Measurements from ENCODE around the gene TP53AIP1.

TP53AIP1 gene

DNA sequence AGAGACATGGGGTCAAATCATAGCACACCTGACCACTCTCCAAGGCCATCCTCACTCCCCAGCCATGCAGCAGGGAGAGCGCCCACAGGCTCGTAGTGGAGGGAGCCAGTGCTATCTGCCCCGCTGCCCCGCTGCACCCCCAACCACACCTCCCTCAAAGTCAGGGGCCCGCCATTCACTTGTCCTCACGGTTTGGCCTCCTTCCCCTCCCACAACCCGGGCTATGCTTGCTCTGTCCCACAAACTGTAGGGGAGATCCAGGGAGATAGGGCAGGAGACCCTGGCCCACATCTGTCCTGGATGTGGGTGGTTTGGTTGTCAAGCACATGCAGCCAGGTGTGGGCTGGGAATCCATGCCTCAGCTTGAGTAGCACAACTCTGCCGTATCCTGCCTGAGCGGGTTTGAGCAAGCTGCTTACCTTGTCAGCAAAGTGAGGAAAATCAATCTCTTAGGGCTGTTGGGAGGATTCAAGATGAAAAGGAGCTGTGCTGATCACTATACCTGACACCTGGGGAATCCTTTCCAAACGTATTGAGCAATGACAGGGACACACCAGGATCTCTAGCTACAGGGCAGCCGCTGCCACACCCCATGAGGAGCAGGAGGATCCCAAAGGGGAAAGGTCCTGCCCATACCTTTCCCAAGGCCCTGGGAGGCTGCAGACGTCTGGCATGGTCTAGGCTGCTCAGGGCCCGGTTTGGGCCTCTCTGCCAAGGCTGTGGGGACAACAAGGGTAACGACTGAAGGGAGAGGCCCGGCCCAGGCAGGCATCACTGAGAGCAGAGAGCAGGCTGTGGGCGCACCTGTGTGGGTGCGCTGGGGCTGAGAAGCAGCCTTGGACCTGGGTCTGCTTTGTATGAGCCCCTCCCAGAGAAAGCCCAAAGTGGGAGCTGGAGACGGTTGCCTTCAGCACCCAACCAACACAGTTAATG lies 28.2 kb downstream of the TP53AIP1 start:
- H3K27me3 Mint-ChIP-seq, result no peaks in the 10 kb centered on the region
- no peaks in the 10 kb centered on the region for H3K36me3 Mint-ChIP-seq (ENCODE audit: low read depth)
- H3K4me1 Mint-ChIP-seq (ENCODE audit: low read depth), result peaks cover 20% of the 10 kb centered on the region
- H3K4me3 Mint-ChIP-seq, result no peak overlapping the region
- peak overlapping the region; percentile 16 for H3K27ac Mint-ChIP-seq
- intact Hi-C loops (cut with micrococcal nuclease), result no loop called here
- peaks cover 11% of the 10 kb centered on the region for H3K9me3 Mint-ChIP-seq

DNA sequence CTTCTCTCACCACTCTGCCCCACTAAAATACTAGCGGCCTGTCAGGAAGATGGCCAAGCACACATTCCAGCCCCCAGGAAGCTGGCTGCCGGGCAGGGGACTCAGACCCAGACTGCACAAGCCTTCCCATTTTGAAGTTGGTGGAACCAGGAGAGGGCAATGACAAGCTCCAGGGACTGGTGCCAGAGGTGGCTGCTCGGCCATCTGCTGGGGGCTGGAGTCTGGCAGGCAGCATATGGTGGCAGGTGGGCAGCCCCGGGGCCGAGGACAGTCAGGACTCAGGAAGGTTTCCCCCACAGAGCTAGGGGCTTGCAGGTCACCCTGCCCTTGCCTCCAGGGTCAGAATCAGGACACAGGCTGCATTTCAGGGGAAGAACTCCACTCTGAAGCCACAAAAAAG lies 28.9 kb downstream of the TP53AIP1 start:
- H3K36me3 Mint-ChIP-seq (ENCODE audit: low read depth), result no peaks in the 10 kb centered on the region

DNA sequence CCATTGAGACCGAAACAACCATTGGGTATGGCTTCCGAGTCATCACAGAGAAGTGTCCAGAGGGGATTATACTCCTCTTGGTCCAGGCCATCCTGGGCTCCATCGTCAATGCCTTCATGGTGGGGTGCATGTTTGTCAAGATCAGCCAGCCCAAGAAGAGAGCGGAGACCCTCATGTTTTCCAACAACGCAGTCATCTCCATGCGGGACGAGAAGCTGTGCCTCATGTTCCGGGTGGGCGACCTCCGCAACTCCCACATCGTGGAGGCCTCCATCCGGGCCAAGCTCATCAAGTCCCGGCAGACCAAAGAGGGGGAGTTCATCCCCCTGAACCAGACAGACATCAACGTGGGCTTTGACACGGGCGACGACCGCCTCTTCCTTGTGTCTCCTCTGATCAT lies 31.0 kb downstream of the TP53AIP1 start:
- Mint-ChIP-seq H3K27ac (peak overlapping the region; percentile 13), H3K36me3 (ENCODE audit: low read depth) (no peaks in the 10 kb centered on the region), H3K4me1 (ENCODE audit: low read depth) (peaks cover 35% of the 10 kb centered on the region), H3K27me3 (peaks cover 3% of the 10 kb centered on the region), H3K9me3 (peaks cover 11% of the 10 kb centered on the region), H3K4me3 (no peak overlapping the region)
- intact Hi-C loops (cut with micrococcal nuclease), result no loop called here

More for the DNA sequence above, 28.9 kb downstream of the TP53AIP1 start:
- intact Hi-C loops (cut with micrococcal nuclease), result no loop called here
- H3K4me3 Mint-ChIP-seq, result no peak overlapping the region
- H3K4me1 Mint-ChIP-seq (ENCODE audit: low read depth), result peaks cover 20% of the 10 kb centered on the region
- peak overlapping the region; percentile 16 for H3K27ac Mint-ChIP-seq
- H3K9me3 Mint-ChIP-seq, result peaks cover 11% of the 10 kb centered on the region
- H3K27me3 Mint-ChIP-seq, result peaks cover 3% of the 10 kb centered on the region

DNA sequence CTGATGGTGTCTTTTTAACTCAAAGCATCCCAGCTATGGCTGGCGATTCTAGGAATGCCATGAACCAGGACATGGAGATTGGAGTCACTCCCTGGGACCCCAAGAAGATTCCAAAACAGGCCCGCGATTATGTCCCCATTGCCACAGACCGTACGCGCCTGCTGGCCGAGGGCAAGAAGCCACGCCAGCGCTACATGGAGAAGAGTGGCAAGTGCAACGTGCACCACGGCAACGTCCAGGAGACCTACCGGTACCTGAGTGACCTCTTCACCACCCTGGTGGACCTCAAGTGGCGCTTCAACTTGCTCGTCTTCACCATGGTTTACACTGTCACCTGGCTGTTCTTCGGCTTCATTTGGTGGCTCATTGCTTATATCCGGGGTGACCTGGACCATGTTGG lies 31.4 kb downstream of the TP53AIP1 start:
- H3K4me3 Mint-ChIP-seq, result no peak overlapping the region
- peaks cover 3% of the 10 kb centered on the region for H3K27me3 Mint-ChIP-seq
- H3K36me3 Mint-ChIP-seq (ENCODE audit: low read depth), result no peaks in the 10 kb centered on the region
- peaks cover 10% of the 10 kb centered on the region for H3K9me3 Mint-ChIP-seq
- peaks cover 36% of the 10 kb centered on the region for H3K4me1 Mint-ChIP-seq (ENCODE audit: low read depth)
- intact Hi-C loops (cut with micrococcal nuclease), result no loop called here
- no peak overlapping the region for H3K27ac Mint-ChIP-seq

DNA sequence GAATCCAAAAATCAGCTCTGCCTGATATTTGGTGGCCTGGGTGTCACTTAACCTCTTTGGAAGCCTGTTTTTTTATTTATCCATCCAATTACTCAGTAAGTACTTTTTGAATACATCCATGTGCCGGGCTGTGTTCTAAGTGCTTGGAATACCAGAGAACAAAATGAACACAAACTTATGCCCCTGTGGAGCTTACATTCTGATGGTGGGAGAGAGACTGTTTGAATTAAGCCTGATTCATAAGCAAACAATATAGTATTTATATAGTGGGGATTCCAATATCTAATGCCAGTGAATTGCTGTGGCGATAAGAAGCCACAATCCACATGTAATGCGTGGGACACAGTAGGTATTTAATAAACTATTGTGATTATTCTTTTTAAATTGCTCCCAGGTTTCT lies 32.1 kb downstream of the TP53AIP1 start:
- H3K27me3 Mint-ChIP-seq, result peaks cover 3% of the 10 kb centered on the region
- H3K36me3 Mint-ChIP-seq (ENCODE audit: low read depth), result no peaks in the 10 kb centered on the region
- intact Hi-C loops (cut with micrococcal nuclease), result no loop called here
- H3K27ac Mint-ChIP-seq, result no peak overlapping the region
- H3K9me3 Mint-ChIP-seq, result peaks cover 4% of the 10 kb centered on the region
- H3K4me1 Mint-ChIP-seq (ENCODE audit: low read depth), result peaks cover 39% of the 10 kb centered on the region
- H3K4me3 Mint-ChIP-seq, result no peak overlapping the region

DNA sequence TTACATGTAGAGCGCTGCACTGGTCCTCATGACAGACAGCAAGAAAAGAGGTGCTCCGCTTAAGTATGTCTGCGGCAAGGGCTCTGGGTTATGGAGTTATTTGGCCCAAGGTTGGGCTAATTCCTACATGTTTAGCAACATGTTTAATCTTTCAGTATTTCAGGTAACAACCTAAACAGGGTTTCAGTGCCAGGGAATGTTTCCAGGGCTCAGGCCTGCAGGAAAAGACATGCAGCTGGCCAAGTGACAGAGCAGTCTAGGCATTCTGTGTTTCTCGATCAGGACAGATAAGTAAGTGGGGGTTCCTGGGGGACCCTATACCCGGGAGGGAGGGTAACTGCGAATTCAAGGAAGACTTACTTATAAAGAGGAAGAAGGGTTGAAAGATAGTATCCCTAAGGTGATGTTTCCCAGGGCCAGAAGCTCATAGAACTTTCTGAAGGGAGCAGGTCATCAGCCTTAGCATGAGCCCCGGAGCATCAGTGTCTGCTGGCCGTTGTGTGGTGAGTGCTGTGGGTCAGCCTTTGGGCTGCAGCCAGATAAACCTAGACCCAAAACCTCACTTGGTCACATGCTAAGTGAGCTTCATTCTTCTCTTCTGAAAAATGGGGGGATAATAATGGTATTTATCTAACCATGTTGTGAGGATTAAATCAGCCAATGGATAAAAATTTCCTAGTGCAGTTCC lies 33.1 kb downstream of the TP53AIP1 start:
- Mint-ChIP-seq H3K36me3 (ENCODE audit: low read depth) (no peaks in the 10 kb centered on the region), H3K4me1 (ENCODE audit: low read depth) (peaks cover 45% of the 10 kb centered on the region), H3K27ac (peak overlapping the region; percentile 72), H3K27me3 (peaks cover 3% of the 10 kb centered on the region), H3K4me3 (no peak overlapping the region), H3K9me3 (no peaks in the 10 kb centered on the region)
- intact Hi-C loops (cut with micrococcal nuclease), result no loop called here

DNA sequence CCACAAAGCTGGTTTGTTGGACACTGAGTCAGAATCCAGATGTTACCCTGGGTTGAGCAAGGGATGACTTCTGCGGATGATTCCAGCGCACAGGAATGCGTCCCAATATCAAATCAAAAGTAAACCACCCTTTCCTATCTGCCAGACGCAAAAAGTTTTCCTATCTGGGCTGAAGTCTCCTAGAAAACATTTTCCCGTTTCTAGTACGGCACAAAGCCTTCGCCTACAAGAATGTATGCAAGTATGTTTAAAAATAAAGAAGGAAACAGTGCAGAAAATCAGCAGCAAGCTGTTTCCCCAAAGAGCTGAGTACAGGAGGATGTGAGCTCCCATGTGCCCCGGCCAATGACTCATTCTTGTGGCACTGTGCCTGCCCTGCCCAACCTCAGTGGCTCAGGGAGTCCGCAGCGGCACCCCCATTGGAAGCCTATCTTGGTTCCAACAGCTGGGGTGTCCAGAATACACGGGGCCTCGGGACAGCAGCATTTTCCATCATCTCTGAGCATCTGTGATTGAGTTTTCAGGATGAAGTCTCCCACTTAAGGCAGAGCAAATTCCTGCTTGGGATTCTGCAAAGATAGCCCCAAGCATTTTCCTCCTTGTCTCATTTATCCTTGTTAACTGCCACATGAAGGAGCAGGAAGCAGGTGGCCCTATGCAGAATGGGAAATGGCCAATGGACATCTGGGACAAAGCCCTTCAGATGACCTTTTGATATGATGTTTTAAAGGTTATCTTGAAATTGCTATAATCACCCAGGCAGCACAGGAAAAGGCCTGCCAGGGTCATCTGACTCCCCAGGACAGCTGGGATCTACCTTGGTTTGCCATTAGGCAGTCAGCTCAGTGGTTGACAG lies 34.1 kb downstream of the TP53AIP1 start:
- no peaks in the 10 kb centered on the region for H3K36me3 Mint-ChIP-seq (ENCODE audit: low read depth)
- H3K4me3 Mint-ChIP-seq, result peak overlapping the region; percentile 23
- H3K9me3 Mint-ChIP-seq, result no peaks in the 10 kb centered on the region
- intact Hi-C loops (cut with micrococcal nuclease), result no loop called here
- H3K27me3 Mint-ChIP-seq, result peaks cover 9% of the 10 kb centered on the region
- H3K27ac Mint-ChIP-seq, result peak overlapping the region; percentile 72
- peaks cover 55% of the 10 kb centered on the region for H3K4me1 Mint-ChIP-seq (ENCODE audit: low read depth)

DNA sequence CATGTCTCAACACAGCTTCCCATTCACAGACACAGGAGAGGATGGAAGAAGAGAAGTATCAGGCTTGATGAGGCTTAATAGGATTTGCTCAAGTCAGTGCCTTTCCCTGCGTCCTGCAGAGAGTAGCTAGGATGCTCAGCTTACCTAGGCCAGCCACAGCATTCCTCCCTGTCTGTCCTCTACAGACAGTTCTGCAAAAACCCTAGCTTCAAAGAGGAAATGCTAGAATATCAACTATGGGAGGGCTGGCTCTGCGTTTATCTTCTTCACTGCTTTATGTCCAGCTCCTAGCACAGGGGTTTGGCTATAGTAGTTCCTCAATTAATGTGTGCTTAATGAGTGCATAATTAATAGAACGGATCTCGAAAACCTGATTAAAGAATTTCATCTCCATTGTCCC lies 35.1 kb downstream of the TP53AIP1 start:
- peak overlapping the region; percentile 87 for H3K27ac Mint-ChIP-seq
- H3K4me3 Mint-ChIP-seq, result no peak overlapping the region
- H3K9me3 Mint-ChIP-seq, result no peaks in the 10 kb centered on the region
- intact Hi-C loops (cut with micrococcal nuclease), result loop anchor here (2.0 kb wide), 1 partner anchor 17 kb away; the partner anchor contains the start of gene KCNJ5
- peaks cover 60% of the 10 kb centered on the region for H3K4me1 Mint-ChIP-seq (ENCODE audit: low read depth)
- peaks cover 13% of the 10 kb centered on the region for H3K27me3 Mint-ChIP-seq
- no peaks in the 10 kb centered on the region for H3K36me3 Mint-ChIP-seq (ENCODE audit: low read depth)

DNA sequence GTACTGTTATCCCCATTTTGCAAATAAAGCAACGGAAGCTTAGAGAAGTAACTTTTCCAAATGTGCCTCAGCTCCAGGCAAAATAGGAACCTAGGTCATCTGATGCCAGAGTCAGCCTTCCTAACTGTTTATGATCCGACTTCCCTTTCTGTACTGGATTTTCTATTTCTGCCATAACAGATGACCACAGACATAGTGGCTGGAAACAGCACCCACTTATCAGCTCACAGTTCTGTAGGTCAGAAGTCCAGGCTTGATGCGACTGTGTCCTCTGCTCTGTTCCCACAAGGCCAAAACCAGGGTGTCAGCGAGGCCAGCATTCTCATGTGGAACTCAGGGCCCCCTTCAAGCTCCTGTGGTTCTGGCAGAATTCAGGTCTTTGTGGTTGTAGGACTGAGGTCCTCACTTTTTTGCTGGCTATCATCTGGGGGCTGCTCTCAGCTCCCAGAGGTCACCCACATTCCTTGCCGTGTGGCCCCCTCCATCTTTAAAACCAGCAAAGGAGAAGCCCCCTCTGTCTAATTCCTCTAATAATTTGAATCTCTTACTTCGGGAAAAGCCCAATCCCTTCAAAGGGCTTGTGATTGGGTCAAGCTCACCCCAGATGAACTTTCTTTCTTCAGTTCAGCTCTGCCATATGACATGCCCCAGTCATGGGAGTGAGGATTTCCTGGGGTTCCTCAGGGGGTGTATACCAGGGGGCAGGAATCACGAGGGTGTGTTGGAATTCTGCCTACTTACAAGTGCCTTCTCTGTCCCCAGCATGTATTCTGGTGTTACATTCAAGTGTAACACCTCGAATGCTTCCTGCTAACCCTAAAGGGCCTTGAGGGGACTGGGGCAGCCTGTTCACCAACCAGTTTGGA lies 36.3 kb downstream of the TP53AIP1 start:
- intact Hi-C loops (cut with micrococcal nuclease), result loop anchor here (2.0 kb wide), 1 partner anchor 16 kb away; the partner anchor contains the start of gene KCNJ5
- Mint-ChIP-seq H3K36me3 (ENCODE audit: low read depth) (peaks cover 11% of the 10 kb centered on the region), H3K4me3 (peak overlapping the region; percentile 80), H3K9me3 (no peaks in the 10 kb centered on the region), H3K27me3 (peaks cover 13% of the 10 kb centered on the region), H3K27ac (peak overlapping the region; percentile 87), H3K4me1 (ENCODE audit: low read depth) (peaks cover 60% of the 10 kb centered on the region)

DNA sequence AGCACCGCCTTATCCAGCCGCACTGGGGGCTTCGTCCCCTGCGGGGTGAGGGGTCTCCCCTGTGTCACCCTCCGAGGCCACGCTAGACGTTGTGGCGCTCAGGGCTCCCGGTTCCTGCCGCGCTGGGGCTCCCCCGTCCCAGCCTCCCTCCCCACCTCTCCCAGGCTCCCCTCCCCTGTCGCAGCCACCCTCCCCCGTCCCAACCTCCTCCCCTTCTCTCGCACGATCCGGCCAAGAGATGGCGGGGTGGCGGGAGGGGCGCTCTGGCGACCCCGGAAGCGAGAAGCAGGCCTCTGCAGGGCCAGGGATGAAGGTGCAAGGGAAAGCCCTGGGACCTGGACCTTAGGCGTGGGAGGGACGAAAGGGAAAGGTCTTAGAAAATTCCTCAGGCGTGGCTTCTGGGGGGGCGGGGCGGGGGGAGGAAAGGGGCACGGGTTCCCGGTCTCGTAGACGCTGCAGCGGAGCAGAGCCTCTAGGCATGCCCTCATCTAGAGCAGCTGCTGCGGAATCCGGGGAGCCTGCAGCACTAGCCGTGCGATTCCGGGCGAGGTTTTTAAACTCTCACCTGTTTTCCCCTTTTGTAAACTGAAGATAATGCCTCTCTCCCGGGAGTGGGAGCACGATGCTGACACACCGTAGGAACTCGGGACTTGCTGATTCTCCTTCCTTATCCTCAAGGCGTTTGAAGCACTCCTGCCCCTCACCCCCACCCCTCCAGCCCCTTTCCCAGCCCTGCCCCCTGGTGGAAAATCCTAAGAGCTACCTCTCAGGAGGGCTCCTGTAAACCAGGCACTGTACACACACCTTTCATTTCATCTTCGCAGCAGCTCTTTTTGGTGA lies 37.1 kb downstream of the TP53AIP1 start:
- intact Hi-C loops (cut with micrococcal nuclease), result loop anchor here (2.0 kb wide), 1 partner anchor 15 kb away; the partner anchor contains the start of gene KCNJ5
- H3K4me3 Mint-ChIP-seq, result peak overlapping the region; percentile 80
- no peaks in the 10 kb centered on the region for H3K9me3 Mint-ChIP-seq
- H3K27ac Mint-ChIP-seq, result peak overlapping the region; percentile 87
- H3K27me3 Mint-ChIP-seq, result peaks cover 13% of the 10 kb centered on the region
- H3K36me3 Mint-ChIP-seq (ENCODE audit: low read depth), result peaks cover 20% of the 10 kb centered on the region
- peaks cover 60% of the 10 kb centered on the region for H3K4me1 Mint-ChIP-seq (ENCODE audit: low read depth)

DNA sequence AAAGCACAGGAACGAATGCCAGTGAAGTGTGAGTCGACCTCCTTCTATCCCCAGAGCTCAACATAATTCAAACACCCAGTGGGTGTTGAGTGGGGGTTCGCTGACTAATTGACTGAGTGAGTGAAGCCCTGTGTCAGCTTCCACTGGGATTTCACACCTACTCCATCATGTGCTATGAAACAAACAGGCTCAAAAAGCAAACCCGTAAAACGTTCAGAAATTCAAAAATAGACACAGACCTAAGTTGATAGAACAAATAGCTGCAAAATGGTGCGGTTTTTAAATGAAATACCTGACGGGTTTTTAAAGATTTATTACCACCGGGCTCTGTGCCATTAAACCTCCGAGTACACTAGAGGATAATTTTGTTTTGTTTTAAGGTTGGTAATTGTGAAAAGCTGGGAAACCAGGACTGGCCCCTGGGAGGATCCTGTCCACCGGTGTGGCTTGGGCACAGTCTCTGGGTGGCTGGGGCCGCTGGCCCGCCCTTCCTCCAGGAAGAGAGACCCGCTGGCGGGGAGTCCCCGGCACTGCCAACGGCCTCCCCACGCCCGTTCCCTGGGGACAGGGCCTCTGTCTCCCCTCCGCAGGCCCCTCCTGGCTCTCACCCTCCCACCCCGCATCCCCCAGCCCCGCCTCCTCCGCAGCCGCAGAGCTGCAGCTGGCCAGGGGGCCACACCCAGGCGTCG lies 37.9 kb downstream of the TP53AIP1 start:
- Mint-ChIP-seq H3K4me3 (peak overlapping the region; percentile 80), H3K27me3 (peaks cover 13% of the 10 kb centered on the region), H3K9me3 (no peaks in the 10 kb centered on the region), H3K36me3 (ENCODE audit: low read depth) (peaks cover 26% of the 10 kb centered on the region), H3K27ac (peak overlapping the region; percentile 87), H3K4me1 (ENCODE audit: low read depth) (peaks cover 60% of the 10 kb centered on the region)
- intact Hi-C loops (cut with micrococcal nuclease), result no loop called here

DNA sequence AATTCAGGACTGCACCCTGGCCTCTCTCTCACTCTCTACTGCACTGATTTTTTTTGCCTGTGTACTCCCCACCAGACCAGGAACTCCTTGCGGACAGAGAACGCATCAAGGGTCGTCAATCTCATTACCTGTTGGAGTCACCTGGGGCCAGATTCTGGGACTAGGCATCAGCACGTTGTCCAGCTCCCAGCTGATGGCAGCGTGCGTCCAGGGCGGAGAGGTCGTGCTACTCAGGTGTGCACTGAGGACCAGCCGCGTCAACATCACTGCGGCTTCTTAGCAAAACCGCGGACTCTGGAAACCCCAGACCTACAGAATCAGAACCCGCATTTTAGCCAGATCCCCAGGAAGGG lies 38.4 kb downstream of the TP53AIP1 start:
- Mint-ChIP-seq H3K36me3 (ENCODE audit: low read depth) (peaks cover 26% of the 10 kb centered on the region), H3K27me3 (peaks cover 12% of the 10 kb centered on the region), H3K9me3 (no peaks in the 10 kb centered on the region), H3K27ac (peak overlapping the region; percentile 87), H3K4me1 (ENCODE audit: low read depth) (peaks cover 55% of the 10 kb centered on the region), H3K4me3 (peak overlapping the region; percentile 80)
- intact Hi-C loops (cut with micrococcal nuclease), result no loop called here

All from dendritic cell treated with granulocyte-macrophage colony-stimulating factor and Interleukin-4, amounts not matched to agents 40 ng/mL and 50 ng/mL, for 4 days (primary cell).